OCI-LY7 (cell line): Measurements from ENCODE around the gene LRRC59.

ENCODE experiments used
- EZH2phosphoT487 ChIP-seq: fragments of 200-600 bp; sonication (generic); IDR thresholded peaks from 2 replicates; pipeline ENCODE4 v1.6.1; 2018; ENCODE audit warnings: low read depth, borderline replicate concordance, mild to moderate bottlenecking, mixed run types, antibody characterized with exemption, low read length, moderate library complexity, mixed read lengths
- TF ChIP-seq, protein P1 (sequence below): fragments of 200-600 bp; sonication (generic); conservative IDR thresholded peaks from 2 replicates; pipeline ENCODE4 v1.5.1; 2014; ENCODE audit warnings: mild to moderate bottlenecking, antibody characterized with exemption, low read length, moderate library complexity, mixed read lengths

DNA sequence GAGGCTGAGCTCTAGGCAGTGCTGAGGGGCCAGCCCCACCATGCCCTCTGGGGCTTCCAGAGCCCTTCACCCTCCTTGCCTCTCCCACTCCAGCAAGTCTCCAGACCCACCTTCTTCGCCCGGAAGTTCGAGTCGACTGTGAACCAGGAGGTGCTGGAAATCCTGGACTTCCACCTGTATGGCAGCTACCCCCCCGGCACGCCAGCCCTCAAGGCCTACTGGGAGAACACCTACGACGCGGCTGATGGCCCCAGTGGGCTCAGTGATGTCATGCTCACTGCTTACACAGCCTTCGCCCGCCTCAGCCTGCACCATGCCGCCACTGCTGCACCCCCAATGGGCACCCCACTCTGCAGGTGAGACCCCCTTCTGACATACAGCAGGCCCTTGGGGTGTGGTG, 40.9 kb downstream of the LRRC59 start:
- TF ChIP-seq, protein P1, sequence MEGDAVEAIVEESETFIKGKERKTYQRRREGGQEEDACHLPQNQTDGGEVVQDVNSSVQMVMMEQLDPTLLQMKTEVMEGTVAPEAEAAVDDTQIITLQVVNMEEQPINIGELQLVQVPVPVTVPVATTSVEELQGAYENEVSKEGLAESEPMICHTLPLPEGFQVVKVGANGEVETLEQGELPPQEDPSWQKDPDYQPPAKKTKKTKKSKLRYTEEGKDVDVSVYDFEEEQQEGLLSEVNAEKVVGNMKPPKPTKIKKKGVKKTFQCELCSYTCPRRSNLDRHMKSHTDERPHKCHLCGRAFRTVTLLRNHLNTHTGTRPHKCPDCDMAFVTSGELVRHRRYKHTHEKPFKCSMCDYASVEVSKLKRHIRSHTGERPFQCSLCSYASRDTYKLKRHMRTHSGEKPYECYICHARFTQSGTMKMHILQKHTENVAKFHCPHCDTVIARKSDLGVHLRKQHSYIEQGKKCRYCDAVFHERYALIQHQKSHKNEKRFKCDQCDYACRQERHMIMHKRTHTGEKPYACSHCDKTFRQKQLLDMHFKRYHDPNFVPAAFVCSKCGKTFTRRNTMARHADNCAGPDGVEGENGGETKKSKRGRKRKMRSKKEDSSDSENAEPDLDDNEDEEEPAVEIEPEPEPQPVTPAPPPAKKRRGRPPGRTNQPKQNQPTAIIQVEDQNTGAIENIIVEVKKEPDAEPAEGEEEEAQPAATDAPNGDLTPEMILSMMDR, result no peak
- TF ChIP-seq EZH2phosphoT487, result no peak
